ENCODE measurements around the gene PPP1R12A.

- TF ChIP-seq CTCF (IDR thresholded peaks at IDR 0.05), result no peak
- TF ChIP-seq POLR2AphosphoS5 (IDR thresholded peaks at IDR 0.05), result no peak
- TF ChIP-seq POLR2A (IDR thresholded peaks at IDR 0.05), result no peak
Measured at GRCh38 chr12:79983492-79983891, 48.6 kb upstream of the PPP1R12A start.
